ENCODE results near the gene TTC7B.

The TTC7B gene

DNA sequence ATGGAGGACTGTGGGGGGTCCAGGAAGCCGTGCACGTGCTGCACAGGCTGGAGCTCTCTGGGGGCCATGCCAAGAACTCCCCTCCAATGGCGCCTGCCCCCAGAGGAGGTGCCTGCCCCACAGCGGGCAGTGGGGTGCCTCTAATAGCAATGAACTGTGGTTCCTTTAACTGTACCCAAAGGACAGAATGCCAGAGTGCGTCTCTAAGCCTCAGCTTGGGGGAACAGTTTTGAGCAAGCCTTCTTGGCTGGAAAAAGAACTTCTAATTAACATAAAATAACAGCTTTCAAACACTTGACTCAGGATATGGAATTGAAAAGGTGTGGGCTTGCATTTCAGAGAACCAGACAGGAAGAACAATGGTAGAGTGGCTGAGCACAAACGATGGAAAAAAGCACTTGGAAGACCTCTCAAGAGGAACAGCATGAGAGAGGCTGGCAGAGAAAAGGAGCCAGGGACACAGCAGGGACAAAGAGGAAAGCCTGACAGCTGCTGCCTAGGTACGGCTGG is 195.6 kb downstream of the TTC7B start:
- no peak for DNase-seq (ENCODE audit: low read depth in 1 of 2, low spot score in 1 of 2)
- Histone ChIP-seq H3K27ac (replicated peaks) (no peak overlapping the region), H3K4me3 (replicated peaks; ENCODE audit: insufficient read depth, low read length) (no peak overlapping the region), H3K27me3 (ENCODE audit: insufficient read depth, poor library complexity, severe bottlenecking) (no peaks in the 10 kb centered on the region)
- TF ChIP-seq GABPA (IDR thresholded peaks at IDR 0.05; ENCODE audit: low read depth), result no peak
- TF ChIP-seq POLR2AphosphoS5 (IDR thresholded peaks at IDR 0.05; ENCODE audit: low read depth), result no peak
- TF ChIP-seq, protein P1, sequence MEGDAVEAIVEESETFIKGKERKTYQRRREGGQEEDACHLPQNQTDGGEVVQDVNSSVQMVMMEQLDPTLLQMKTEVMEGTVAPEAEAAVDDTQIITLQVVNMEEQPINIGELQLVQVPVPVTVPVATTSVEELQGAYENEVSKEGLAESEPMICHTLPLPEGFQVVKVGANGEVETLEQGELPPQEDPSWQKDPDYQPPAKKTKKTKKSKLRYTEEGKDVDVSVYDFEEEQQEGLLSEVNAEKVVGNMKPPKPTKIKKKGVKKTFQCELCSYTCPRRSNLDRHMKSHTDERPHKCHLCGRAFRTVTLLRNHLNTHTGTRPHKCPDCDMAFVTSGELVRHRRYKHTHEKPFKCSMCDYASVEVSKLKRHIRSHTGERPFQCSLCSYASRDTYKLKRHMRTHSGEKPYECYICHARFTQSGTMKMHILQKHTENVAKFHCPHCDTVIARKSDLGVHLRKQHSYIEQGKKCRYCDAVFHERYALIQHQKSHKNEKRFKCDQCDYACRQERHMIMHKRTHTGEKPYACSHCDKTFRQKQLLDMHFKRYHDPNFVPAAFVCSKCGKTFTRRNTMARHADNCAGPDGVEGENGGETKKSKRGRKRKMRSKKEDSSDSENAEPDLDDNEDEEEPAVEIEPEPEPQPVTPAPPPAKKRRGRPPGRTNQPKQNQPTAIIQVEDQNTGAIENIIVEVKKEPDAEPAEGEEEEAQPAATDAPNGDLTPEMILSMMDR (IDR thresholded peaks at IDR 0.05; ENCODE audit: insufficient read depth, low read length), result no peak
- TF ChIP-seq, protein P2, sequence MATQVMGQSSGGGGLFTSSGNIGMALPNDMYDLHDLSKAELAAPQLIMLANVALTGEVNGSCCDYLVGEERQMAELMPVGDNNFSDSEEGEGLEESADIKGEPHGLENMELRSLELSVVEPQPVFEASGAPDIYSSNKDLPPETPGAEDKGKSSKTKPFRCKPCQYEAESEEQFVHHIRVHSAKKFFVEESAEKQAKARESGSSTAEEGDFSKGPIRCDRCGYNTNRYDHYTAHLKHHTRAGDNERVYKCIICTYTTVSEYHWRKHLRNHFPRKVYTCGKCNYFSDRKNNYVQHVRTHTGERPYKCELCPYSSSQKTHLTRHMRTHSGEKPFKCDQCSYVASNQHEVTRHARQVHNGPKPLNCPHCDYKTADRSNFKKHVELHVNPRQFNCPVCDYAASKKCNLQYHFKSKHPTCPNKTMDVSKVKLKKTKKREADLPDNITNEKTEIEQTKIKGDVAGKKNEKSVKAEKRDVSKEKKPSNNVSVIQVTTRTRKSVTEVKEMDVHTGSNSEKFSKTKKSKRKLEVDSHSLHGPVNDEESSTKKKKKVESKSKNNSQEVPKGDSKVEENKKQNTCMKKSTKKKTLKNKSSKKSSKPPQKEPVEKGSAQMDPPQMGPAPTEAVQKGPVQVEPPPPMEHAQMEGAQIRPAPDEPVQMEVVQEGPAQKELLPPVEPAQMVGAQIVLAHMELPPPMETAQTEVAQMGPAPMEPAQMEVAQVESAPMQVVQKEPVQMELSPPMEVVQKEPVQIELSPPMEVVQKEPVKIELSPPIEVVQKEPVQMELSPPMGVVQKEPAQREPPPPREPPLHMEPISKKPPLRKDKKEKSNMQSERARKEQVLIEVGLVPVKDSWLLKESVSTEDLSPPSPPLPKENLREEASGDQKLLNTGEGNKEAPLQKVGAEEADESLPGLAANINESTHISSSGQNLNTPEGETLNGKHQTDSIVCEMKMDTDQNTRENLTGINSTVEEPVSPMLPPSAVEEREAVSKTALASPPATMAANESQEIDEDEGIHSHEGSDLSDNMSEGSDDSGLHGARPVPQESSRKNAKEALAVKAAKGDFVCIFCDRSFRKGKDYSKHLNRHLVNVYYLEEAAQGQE (IDR thresholded peaks at IDR 0.05; ENCODE audit: insufficient replicate concordance, low read depth), result no peak
- no peak for TF ChIP-seq SPI1 (IDR thresholded peaks at IDR 0.05; ENCODE audit: borderline replicate concordance, low read depth)

DNA sequence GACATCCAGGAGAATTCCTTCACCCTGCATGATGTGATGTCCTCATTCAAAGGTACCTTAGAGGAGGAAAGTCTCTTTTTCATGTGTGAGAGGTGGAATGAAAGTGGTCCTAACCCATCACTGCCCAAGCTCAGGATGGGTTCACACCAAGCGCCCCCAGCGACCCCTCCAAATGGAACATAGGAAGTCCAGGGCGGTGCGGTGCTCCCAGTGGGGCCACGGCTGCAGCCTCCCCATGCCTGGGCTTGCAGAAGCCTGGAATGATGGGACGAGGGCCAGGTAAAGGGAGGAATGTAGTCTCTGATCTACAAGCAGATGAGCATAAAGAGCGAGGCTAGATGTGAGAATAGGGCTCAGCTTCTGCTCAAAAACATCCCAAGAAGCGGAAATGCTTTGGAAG is 196.3 kb downstream of the TTC7B start:
- Histone ChIP-seq H3K27ac (replicated peaks) (no peak overlapping the region), H3K4me3 (replicated peaks; ENCODE audit: insufficient read depth, low read length) (no peak overlapping the region), H3K27me3 (ENCODE audit: insufficient read depth, poor library complexity, severe bottlenecking) (no peaks in the 10 kb centered on the region)
- DNase-seq (ENCODE audit: low read depth in 1 of 2, low spot score in 1 of 2), result no peak
- TF ChIP-seq, protein P2 (IDR thresholded peaks at IDR 0.05; ENCODE audit: insufficient replicate concordance, low read depth), result no peak
- TF ChIP-seq, protein P1 (IDR thresholded peaks at IDR 0.05; ENCODE audit: insufficient read depth, low read length), result no peak
- TF ChIP-seq GABPA (IDR thresholded peaks at IDR 0.05; ENCODE audit: low read depth), result no peak
- TF ChIP-seq POLR2AphosphoS5 (IDR thresholded peaks at IDR 0.05; ENCODE audit: low read depth), result no peak
- TF ChIP-seq SPI1 (IDR thresholded peaks at IDR 0.05; ENCODE audit: borderline replicate concordance, low read depth), result no peak

DNA sequence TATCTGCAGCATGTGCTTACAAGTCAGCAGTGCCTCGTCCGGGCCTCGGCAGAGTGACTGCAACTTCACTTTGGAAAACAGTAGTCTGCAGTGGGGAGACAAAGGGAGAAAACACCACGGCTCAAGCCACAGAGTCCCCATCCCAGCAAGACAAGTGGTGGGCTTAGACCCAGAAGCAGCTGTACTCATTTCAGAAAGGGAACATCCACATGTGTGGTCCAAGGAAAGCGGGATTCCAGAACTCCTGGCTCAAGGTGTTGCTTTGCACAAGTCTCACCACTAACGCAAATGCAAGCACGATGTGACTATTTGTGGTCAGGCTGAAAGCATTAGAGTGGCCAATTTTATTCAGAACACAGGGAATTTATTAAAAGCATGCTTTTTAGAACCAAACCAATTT is 198.3 kb downstream of the TTC7B start:
- H3K27me3 ChIP-seq (ENCODE audit: insufficient read depth, poor library complexity, severe bottlenecking), result no peaks in the 10 kb centered on the region
- TF ChIP-seq GABPA (IDR thresholded peaks at IDR 0.05; ENCODE audit: low read depth) (no peak), POLR2AphosphoS5 (IDR thresholded peaks at IDR 0.05; ENCODE audit: low read depth) (no peak), SPI1 (IDR thresholded peaks at IDR 0.05; ENCODE audit: borderline replicate concordance, low read depth) (no peak)
- TF ChIP-seq, protein P1 (IDR thresholded peaks at IDR 0.05; ENCODE audit: insufficient read depth, low read length), result no peak
- TF ChIP-seq, protein P2 (IDR thresholded peaks at IDR 0.05; ENCODE audit: insufficient replicate concordance, low read depth), result no peak
- no peak for DNase-seq (ENCODE audit: low read depth in 1 of 2, low spot score in 1 of 2)
- no peak overlapping the region for H3K4me3 ChIP-seq (replicated peaks; ENCODE audit: insufficient read depth, low read length)
- H3K27ac ChIP-seq (replicated peaks), result no peak overlapping the region

Measured in HL-60 (cell line).